ENCODE measurements around the gene STOX1. TPM values are rescaled to one million over a fixed set of nuclear protein-coding genes. Genes with fewer than 3 reads are reported as not detected.

STOX1 gene
- total and polyA plus RNA-seq, 2 of the 13 experiments (the other 11 are each of a cell fraction or from before 2014, with no cell fraction given) = 2.5 to 6.0 TPM

- DNase-seq (ENCODE audit: low spot score) (no peak), ATAC-seq (no peak), FAIRE-seq (no peak)
- CTCF ChIA-PET (ENCODE audit: low intra/inter-chr PET ratio, low total read pairs) = no interaction called here
- no peak overlapping the region for H3K9ac ChIP-seq (ENCODE audit: insufficient read depth, low read depth, low read length)
- no peaks in the 10 kb centered on the region for H4K20me1 ChIP-seq (ENCODE audit: insufficient read depth, low read length)
- H3K4me1 ChIP-seq (ENCODE audit: insufficient read depth, low read length) = no peaks in the 10 kb centered on the region
- in situ Hi-C loops (cut with HindIII; ENCODE audit: extremely low pct_ligation_motif_present, low pct_unique_long_range_greater_than_20kb) = no loop called here
- POLR2A ChIA-PET = interaction anchor here (1.3 kb wide), 1 partner anchor 105 kb away, joined by 3 read pairs; the partner anchor contains the start of gene DDX50
- H3K9me3 ChIP-seq (ENCODE audit: low read length) = no peaks in the 10 kb centered on the region
- no peak overlapping the region for H3K4me2 ChIP-seq (ENCODE audit: low read depth, low read length)
- no peaks in the 10 kb centered on the region for H3K27me3 ChIP-seq (ENCODE audit: control insufficient read depth in 1 of 2, insufficient read depth in 2 of 2, low read length in 2 of 2)
- H3K79me2 ChIP-seq (ENCODE audit: insufficient read depth, low read length) = no peaks in the 10 kb centered on the region
- H3K27ac ChIP-seq (ENCODE audit: extremely low read length, insufficient read depth, low read length) = no peak overlapping the region
- no peak for TF ChIP-seq ZNF451 (CRISPR knock-in tag; IDR thresholded peaks at IDR 0.05)
- TF ChIP-seq THAP9 (CRISPR knock-in tag; IDR thresholded peaks at IDR 0.05; ENCODE audit: borderline replicate concordance) = no peak
- no peak for TF ChIP-seq FUBP1 (CRISPR knock-in tag; IDR thresholded peaks at IDR 0.05; ENCODE audit: borderline replicate concordance)
- peaks cover 4 to 11% of the 10 kb centered on the region in 2 experiments; a peak in 3 of 5 replicates for H3K36me3 ChIP-seq (replicated peaks in 1 of 2; ENCODE audit: control insufficient read depth in 1 of 2, insufficient read depth in 2 of 2, low read length in 2 of 2)
- WGBS (ENCODE audit: low lambda C conversion rate) = 100% methylated on average over 4 of the region's 4 CpGs
- no peak overlapping the region for H2AFZ ChIP-seq (ENCODE audit: low read length)
- BruUV-seq (replicated peaks) = no TSS peak
- intact Hi-C loops (cut with micrococcal nuclease; ENCODE audit: unreplicated experiment) = loop anchor here (10.0 kb wide), 1 partner anchor 99 kb away; no protein-coding TSS in a partner anchor
- no peak overlapping the region for H3K4me3 ChIP-seq (replicated peaks in 1 of 3; ENCODE audit: insufficient read depth in 1 of 3, low read depth in 2 of 3, low read length in 3 of 3)
Measured at GRCh38 chr10:68795886-68796532, 31.3 kb upstream of the STOX1 start.
